ENCODE data around the gene CRYAB. TPM values are rescaled to one million over a fixed set of nuclear protein-coding genes. Genes with fewer than 3 reads are reported as not detected.
A peak's percentile ranks its signal among the peaks of the same experiment; 100 is the strongest.

The CRYAB gene, protein sequence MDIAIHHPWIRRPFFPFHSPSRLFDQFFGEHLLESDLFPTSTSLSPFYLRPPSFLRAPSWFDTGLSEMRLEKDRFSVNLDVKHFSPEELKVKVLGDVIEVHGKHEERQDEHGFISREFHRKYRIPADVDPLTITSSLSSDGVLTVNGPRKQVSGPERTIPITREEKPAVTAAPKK
- total RNA-seq (2014; rRNA removed) (not detected in 2 replicates), Bru-seq, nascent RNA (percentile 14 among the genes with signal in this experiment), BruChase-seq, experiment 1, labeled RNA remaining after a 6-hour chase (percentile 12 among the genes with signal in this experiment), BruChase-seq, experiment 2, labeled RNA remaining after a 2-hour chase (percentile 14 among the genes with signal in this experiment)
- long read RNA-seq, partial matches to known transcripts: 0 of 1 reads
- long read RNA-seq, other reads (novel, unspliced or antisense): 0 of 1 reads

DNA sequence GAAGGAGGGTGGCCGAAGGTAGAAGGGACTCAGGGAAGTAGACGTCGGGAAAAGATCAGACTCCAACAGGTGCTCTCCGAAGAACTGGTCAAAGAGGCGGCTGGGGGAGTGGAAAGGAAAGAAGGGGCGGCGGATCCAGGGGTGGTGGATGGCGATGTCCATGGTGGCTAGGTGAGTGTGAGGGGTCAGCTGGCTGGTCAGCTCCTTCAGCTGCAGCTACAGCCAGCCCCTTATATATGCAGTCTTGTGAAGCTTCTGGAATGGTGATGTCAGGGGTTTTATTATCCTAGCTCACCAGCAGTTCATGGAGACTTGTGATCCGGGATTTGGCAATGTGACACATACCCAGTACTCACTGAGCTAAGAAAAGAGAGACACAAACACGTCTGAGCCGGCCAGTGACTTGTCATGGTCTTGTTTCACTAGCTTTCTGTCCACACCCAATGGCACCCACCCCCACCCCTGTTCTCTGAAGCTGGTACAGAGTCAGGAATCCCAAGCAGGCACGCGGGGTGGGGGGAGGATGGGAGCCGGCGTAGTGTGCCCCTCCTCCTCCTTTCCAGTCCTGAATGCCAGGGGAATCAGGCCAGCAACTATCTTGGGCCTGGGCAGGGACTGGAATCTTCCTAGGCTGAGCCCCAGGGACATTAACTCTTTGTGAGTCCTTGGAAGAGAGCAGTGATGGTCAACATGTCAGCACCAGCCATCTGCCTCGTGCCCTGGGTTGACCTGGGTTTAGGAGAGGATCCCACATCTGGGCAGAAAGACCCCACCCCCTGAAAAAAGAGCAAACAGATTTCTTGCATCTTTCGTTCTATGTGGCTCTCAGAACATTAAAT lies at the start of gene CRYAB:
Gene CRYAB (minus strand): TSS at position 208 of the 839 bp plus-strand sequence. CDS start 46 bp downstream, at position 162.
- ChIA-PET CTCF (no interaction called here), POLR2A (ENCODE audit: unreplicated experiment) (no interaction called here)
- BruUV-seq (replicated peaks): no TSS peak
- peak; percentile 61 for DNase-seq
- Histone ChIP-seq H3K9me3 (ENCODE audit: low read length) (no peaks in the 10 kb centered on the region), H3K27me3 (ENCODE audit: low read length) (no peaks in the 10 kb centered on the region), H3K9ac (ENCODE audit: low read length) (no peak within 1 kb of the TSS), H3K9me2 (replicated peaks; ENCODE audit: low read length) (no peaks in the 10 kb centered on the region), H2AFZ (ENCODE audit: low read length) (peak within 1 kb of the TSS; percentile 69), H3K27ac (ENCODE audit: low read length) (no peak within 1 kb of the TSS), H3K36me3 (ENCODE audit: low read depth, low read length) (no peaks in the 10 kb centered on the region), H3F3A (ENCODE audit: low read length, unreplicated experiment) (no peaks in the 10 kb centered on the region), H3K4me3 (ENCODE audit: low read length) (no peak within 1 kb of the TSS), H3K4me1 (ENCODE audit: insufficient read depth, low read length) (peaks cover 6% of the 10 kb centered on the region), H3K79me2 (ENCODE audit: low read length) (no peaks in the 10 kb centered on the region), H4K20me1 (ENCODE audit: low read length) (no peaks in the 10 kb centered on the region), H3K4me2 (ENCODE audit: low read length) (peak within 1 kb of the TSS; percentile 54)
- TF ChIP-seq EZH2phosphoT487 (IDR thresholded peaks at IDR 0.05; ENCODE audit: borderline replicate concordance, low read length) (no peak), EZH2 (IDR thresholded peaks at IDR 0.05; ENCODE audit: low read length, unreplicated experiment) (no peak)
- TF ChIP-seq, protein P1, sequence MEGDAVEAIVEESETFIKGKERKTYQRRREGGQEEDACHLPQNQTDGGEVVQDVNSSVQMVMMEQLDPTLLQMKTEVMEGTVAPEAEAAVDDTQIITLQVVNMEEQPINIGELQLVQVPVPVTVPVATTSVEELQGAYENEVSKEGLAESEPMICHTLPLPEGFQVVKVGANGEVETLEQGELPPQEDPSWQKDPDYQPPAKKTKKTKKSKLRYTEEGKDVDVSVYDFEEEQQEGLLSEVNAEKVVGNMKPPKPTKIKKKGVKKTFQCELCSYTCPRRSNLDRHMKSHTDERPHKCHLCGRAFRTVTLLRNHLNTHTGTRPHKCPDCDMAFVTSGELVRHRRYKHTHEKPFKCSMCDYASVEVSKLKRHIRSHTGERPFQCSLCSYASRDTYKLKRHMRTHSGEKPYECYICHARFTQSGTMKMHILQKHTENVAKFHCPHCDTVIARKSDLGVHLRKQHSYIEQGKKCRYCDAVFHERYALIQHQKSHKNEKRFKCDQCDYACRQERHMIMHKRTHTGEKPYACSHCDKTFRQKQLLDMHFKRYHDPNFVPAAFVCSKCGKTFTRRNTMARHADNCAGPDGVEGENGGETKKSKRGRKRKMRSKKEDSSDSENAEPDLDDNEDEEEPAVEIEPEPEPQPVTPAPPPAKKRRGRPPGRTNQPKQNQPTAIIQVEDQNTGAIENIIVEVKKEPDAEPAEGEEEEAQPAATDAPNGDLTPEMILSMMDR (conservative IDR thresholded peaks at IDR 0.05; ENCODE audit: low read depth, low read length): no peak
- intact Hi-C loops (cut with micrococcal nuclease): no loop called here
- peak; percentile 65 for ATAC-seq

DNA sequence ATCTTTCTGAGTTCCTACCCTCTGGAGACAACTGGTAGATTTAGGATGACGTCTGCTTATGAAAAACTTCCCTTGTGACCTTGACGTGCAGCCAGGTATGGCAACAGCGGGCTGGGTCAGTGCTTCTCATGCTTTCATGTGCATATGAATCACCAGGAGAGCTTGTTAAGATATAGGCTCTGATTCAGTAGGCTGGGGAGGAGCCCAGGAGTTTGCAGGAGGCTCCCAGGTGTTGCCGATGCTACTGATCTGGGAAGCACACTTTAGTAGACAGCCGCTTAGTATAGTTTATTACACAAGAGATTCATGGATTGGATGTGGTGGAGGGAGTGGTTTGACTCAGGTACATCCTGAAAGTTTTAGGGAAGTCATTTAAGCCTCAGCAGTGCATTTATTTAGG lies 49.3 kb upstream of the CRYAB start:
- Histone ChIP-seq H3K27me3 (ENCODE audit: low read length) (no peaks in the 10 kb centered on the region), H3K9ac (ENCODE audit: low read length) (peak overlapping the region; percentile 3; the same call in 1 of the 2 replicates), H3K4me3 (ENCODE audit: low read length) (no peak overlapping the region), H3K4me1 (ENCODE audit: insufficient read depth, low read length) (peaks cover 16% of the 10 kb centered on the region), H4K20me1 (ENCODE audit: low read length) (no peaks in the 10 kb centered on the region), H3K79me2 (ENCODE audit: low read length) (no peaks in the 10 kb centered on the region), H3K9me2 (replicated peaks; ENCODE audit: low read length) (no peaks in the 10 kb centered on the region), H3K36me3 (ENCODE audit: low read depth, low read length) (no peaks in the 10 kb centered on the region), H3F3A (ENCODE audit: low read length, unreplicated experiment) (no peaks in the 10 kb centered on the region), H2AFZ (ENCODE audit: low read length) (peak overlapping the region; percentile 25), H3K27ac (ENCODE audit: low read length) (peak overlapping the region; percentile 82), H3K4me2 (ENCODE audit: low read length) (peak overlapping the region; percentile 45), H3K9me3 (ENCODE audit: low read length) (no peaks in the 10 kb centered on the region)
- no TSS peak for BruUV-seq (replicated peaks)
- TF ChIP-seq EZH2 (IDR thresholded peaks at IDR 0.05; ENCODE audit: low read length, unreplicated experiment): no peak
- no peak for TF ChIP-seq EZH2phosphoT487 (IDR thresholded peaks at IDR 0.05; ENCODE audit: borderline replicate concordance, low read length)
- TF ChIP-seq, protein P1 (conservative IDR thresholded peaks at IDR 0.05; ENCODE audit: low read depth, low read length): no peak
- POLR2A ChIA-PET (ENCODE audit: unreplicated experiment): no interaction called here
- CTCF ChIA-PET: interaction anchor here (1.4 kb wide), 1 partner anchor 21 kb away, joined by 6 read pairs; no protein-coding TSS in a partner anchor
- intact Hi-C loops (cut with micrococcal nuclease): loop anchor here (2.0 kb wide), 1 partner anchor 16 kb away; no protein-coding TSS in a partner anchor
- DNase-seq (peak; percentile 94), ATAC-seq (peak; percentile 97)

Data from PC-3 (cell line).